ENCODE data around the gene ERLIN1. TPM values are rescaled to one million over a fixed set of nuclear protein-coding genes. Genes with fewer than 3 reads are reported as not detected.

ERLIN1 gene
- total RNA-seq, 1 experiment from 2014 or later = 24.9 TPM

GRCh38 chr10:100163704-100164621 lies 21.9 kb downstream of the ERLIN1 start:
- no TSS peak for BruUV-seq (replicated peaks)
- intact Hi-C loops (cut with micrococcal nuclease; ENCODE audit: unreplicated experiment) = no loop called here

GRCh38 chr10:100162696-100163095 lies 23.1 kb downstream of the ERLIN1 start:
- H3K36me3 ChIP-seq (ENCODE audit: low read depth) = 0 out of 2 replicates have a peak, but pooled peaks cover 4% of the 10 kb centered on the region
- no peaks in the 10 kb centered on the region for H3K27me3 ChIP-seq (ENCODE audit: insufficient read depth, low read depth)
- no peaks in the 10 kb centered on the region; the same call in 1 of the 2 replicates for H3K9me3 ChIP-seq (ENCODE audit: insufficient read depth, low read depth)
- H3K4me1 ChIP-seq (replicated peaks; ENCODE audit: insufficient read depth) = no peaks in the 10 kb centered on the region
- ChIA-PET POLR2A (ENCODE audit: unreplicated experiment) (interaction anchor here (0.6 kb wide), 1 partner anchor 9 kb away, joined by 8 read pairs; no protein-coding TSS in a partner anchor), CTCF (no interaction called here)
- H2AFZ ChIP-seq = no peak overlapping the region
- BruUV-seq (replicated peaks) = no TSS peak
- no peaks in the 10 kb centered on the region for H4K20me1 ChIP-seq (ENCODE audit: insufficient read depth)
- no peak overlapping the region for H3K27ac ChIP-seq
- no peak for DNase-seq
- TF ChIP-seq, protein P1, sequence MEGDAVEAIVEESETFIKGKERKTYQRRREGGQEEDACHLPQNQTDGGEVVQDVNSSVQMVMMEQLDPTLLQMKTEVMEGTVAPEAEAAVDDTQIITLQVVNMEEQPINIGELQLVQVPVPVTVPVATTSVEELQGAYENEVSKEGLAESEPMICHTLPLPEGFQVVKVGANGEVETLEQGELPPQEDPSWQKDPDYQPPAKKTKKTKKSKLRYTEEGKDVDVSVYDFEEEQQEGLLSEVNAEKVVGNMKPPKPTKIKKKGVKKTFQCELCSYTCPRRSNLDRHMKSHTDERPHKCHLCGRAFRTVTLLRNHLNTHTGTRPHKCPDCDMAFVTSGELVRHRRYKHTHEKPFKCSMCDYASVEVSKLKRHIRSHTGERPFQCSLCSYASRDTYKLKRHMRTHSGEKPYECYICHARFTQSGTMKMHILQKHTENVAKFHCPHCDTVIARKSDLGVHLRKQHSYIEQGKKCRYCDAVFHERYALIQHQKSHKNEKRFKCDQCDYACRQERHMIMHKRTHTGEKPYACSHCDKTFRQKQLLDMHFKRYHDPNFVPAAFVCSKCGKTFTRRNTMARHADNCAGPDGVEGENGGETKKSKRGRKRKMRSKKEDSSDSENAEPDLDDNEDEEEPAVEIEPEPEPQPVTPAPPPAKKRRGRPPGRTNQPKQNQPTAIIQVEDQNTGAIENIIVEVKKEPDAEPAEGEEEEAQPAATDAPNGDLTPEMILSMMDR (conservative IDR thresholded peaks at IDR 0.05) = no peak
- no peak for TF ChIP-seq EZH2 (IDR thresholded peaks at IDR 0.05; ENCODE audit: low read depth)
- no peaks in the 10 kb centered on the region; the same call in 1 of the 2 replicates for H3F3A ChIP-seq (ENCODE audit: insufficient read depth, low read depth)
- H3K9me2 ChIP-seq (ENCODE audit: insufficient read depth) = no peaks in the 10 kb centered on the region
- no peak overlapping the region for H3K4me3 ChIP-seq
- H3K79me2 ChIP-seq (ENCODE audit: low read depth) = no peaks in the 10 kb centered on the region
- intact Hi-C loops (cut with micrococcal nuclease; ENCODE audit: unreplicated experiment) = no loop called here
- no peak overlapping the region for H3K4me2 ChIP-seq

More at GRCh38 chr10:100163704-100164621, 21.9 kb downstream of the ERLIN1 start:
- no peaks in the 10 kb centered on the region for H4K20me1 ChIP-seq (ENCODE audit: insufficient read depth)
- H3K4me2 ChIP-seq = no peak overlapping the region
- H3K27ac ChIP-seq = no peak overlapping the region
- H2AFZ ChIP-seq = no peak overlapping the region
- H3K79me2 ChIP-seq (ENCODE audit: low read depth) = no peaks in the 10 kb centered on the region
- H3K36me3 ChIP-seq (ENCODE audit: low read depth) = 0 out of 2 replicates have a peak, but pooled peaks cover 4% of the 10 kb centered on the region
- DNase-seq = no peak
- no peaks in the 10 kb centered on the region for H3K27me3 ChIP-seq (ENCODE audit: insufficient read depth, low read depth)
- no peak for TF ChIP-seq EZH2 (IDR thresholded peaks at IDR 0.05; ENCODE audit: low read depth)
- TF ChIP-seq, protein P1 (conservative IDR thresholded peaks at IDR 0.05) = no peak
- POLR2A ChIA-PET (ENCODE audit: unreplicated experiment) = interaction anchor here (0.6 to 0.7 kb wide), 2 partner anchors 35 to 76 kb away, joined by 3 to 5 read pairs; no protein-coding TSS in a partner anchor
- H3K9me3 ChIP-seq (ENCODE audit: insufficient read depth, low read depth) = no peaks in the 10 kb centered on the region; the same call in 1 of the 2 replicates
- H3F3A ChIP-seq (ENCODE audit: insufficient read depth, low read depth) = no peaks in the 10 kb centered on the region; the same call in 1 of the 2 replicates
- no peaks in the 10 kb centered on the region for H3K9me2 ChIP-seq (ENCODE audit: insufficient read depth)
- no peaks in the 10 kb centered on the region for H3K4me1 ChIP-seq (replicated peaks; ENCODE audit: insufficient read depth)
- CTCF ChIA-PET = no interaction called here
- H3K4me3 ChIP-seq = no peak overlapping the region

- H3K9me3 ChIP-seq (ENCODE audit: insufficient read depth, low read depth) = no peaks in the 10 kb centered on the region; the same call in 1 of the 2 replicates
- ChIA-PET CTCF (no interaction called here), POLR2A (ENCODE audit: unreplicated experiment) (no interaction called here)
- intact Hi-C loops (cut with micrococcal nuclease; ENCODE audit: unreplicated experiment) = no loop called here
- H3F3A ChIP-seq (ENCODE audit: insufficient read depth, low read depth) = no peaks in the 10 kb centered on the region
- no peak overlapping the region for H3K4me2 ChIP-seq
- TF ChIP-seq, protein P1 (conservative IDR thresholded peaks at IDR 0.05) = no peak
- TF ChIP-seq EZH2 (IDR thresholded peaks at IDR 0.05; ENCODE audit: low read depth) = no peak
- no peak overlapping the region for H3K27ac ChIP-seq
- H3K79me2 ChIP-seq (ENCODE audit: low read depth) = no peaks in the 10 kb centered on the region
- no peak for DNase-seq
- no peak overlapping the region for H3K4me3 ChIP-seq
- H2AFZ ChIP-seq = no peak overlapping the region
- no peaks in the 10 kb centered on the region for H3K27me3 ChIP-seq (ENCODE audit: insufficient read depth, low read depth)
- H4K20me1 ChIP-seq (ENCODE audit: insufficient read depth) = no peaks in the 10 kb centered on the region
- peaks cover 11% of the 10 kb centered on the region; the same call in 1 of the 2 replicates for H3K4me1 ChIP-seq (replicated peaks; ENCODE audit: insufficient read depth)
- 0 out of 2 replicates have a peak, but pooled peaks cover 4% of the 10 kb centered on the region for H3K36me3 ChIP-seq (ENCODE audit: low read depth)
- no peaks in the 10 kb centered on the region for H3K9me2 ChIP-seq (ENCODE audit: insufficient read depth)
- BruUV-seq (replicated peaks) = no TSS peak
Observed at GRCh38 chr10:100158044-100158805, 27.6 kb downstream of the ERLIN1 start.

Measured in PC-9 (cell line).